ENCODE data around the gene GAN. TPM values are rescaled to one million over a fixed set of nuclear protein-coding genes. Genes with fewer than 3 reads are reported as not detected.

GAN gene
- 10 to 100 TPM; 10.6 to 13.1 TPM for total RNA-seq
- long read RNA-seq, partial matches to known transcripts = 0 of 1 reads
- long read RNA-seq, other reads (novel, unspliced or antisense) = 1 of 1 reads

DNA sequence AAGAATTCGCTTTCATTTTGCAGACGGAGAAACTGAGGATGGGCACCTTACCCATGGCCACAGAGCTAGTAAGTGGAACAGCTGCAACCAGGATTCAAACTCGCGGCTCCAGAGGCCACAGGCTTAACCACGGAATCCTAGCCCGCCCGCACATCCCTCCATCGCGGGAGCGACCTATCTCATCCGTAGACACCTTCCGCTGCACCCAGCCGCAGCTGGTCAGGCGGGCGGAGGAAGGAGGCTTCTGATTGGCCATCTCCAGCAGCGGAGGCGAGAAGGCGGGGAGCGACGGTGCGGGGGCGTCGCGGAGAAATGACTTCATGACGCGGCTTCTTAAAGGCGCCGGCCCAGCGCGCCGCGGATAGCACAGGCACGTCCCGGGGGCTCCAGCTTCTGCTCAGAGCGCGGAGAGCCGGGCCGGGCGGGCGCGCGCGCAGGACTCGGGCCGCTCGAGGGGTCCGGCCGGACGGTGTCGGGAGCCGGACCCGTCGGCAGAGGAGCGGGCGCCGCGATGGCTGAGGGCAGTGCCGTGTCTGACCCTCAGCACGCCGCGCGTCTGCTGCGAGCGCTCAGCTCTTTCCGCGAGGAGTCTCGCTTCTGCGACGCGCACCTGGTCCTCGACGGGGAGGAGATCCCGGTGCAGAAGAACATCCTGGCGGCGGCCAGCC, at the start of gene GAN:
GAN (plus strand) TSS at position 360 of the 668 bp plus-strand sequence; CDS start at position 512, 152 bp downstream.
- intact Hi-C loops (cut with DNase I) = loop anchor here in 1 of 2 donors (1.0 to 10.0 kb wide), 2 partner anchors 77 to 110 kb away; no protein-coding TSS in a partner anchor
- peak; percentile 96 for DNase-seq
- peak; percentile 97 to 99 for ATAC-seq

DNA sequence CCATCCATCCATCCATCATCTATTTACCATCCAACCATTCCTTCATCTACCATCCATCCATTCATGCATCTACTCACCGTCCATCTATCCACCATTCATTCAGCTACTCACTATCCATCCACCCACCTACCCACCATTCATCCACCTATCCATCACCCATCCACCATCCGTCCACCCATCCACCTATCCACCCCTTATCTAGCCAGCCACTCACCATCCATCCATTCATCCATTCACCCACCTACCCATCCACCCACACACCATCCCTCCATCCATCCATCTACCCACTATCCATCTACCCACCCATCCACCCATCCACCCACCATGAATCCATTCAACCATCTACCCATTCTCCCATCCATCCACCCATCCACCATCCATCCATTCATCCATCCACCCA, 49.7 kb upstream of the GAN start:
- DNase-seq (no peak), ATAC-seq (no peak)
- intact Hi-C loops (cut with DNase I) = no loop called here

- DNase-seq = peak; percentile 86
- ATAC-seq = peak; percentile 96 to 97
- intact Hi-C loops (cut with DNase I) = no loop called here
Observed at GRCh38 chr16:81265658-81266451, 48.9 kb upstream of the GAN start.

DNA sequence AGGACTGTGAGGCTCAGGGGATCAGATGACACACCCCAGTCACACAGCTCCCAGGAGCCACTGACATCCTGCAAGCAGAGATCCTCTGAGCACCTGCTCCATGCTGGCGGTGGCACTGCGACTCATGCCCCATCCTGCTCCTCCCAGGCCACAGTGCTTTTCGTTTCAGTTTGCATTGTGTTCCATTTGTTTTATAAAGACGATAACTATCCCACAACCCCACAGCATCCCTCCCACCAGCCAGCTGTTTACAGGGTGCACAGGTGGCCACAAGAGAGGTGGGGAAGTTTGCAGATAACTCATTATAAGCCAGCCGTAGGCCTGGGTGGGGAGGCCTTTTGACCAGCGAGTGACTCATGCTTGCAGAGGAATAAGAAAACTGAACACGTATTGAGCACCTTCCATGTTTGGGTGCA, 48.1 kb upstream of the GAN start:
- intact Hi-C loops (cut with DNase I) = no loop called here
- ATAC-seq = peak; percentile 17 to 20

DNA sequence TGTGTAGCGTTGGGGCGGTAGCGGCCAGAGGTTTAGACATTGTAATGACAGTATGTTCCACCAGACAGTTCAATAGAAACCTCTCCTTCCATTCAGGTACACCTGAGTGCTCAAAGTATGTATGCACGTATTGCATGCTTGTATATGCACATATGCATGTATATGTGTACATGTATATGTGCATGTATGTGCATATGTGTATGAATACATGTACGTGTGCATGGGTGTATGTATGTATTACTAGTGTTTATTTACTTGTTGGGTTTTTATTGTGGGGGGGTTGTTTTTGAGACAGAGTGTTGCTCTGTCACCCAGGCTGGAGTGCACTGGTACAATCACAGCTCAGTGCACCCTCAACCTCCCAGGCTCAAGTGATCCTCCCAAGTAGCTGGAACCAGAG, 46.3 kb upstream of the GAN start:
- no peak for DNase-seq
- ATAC-seq = no peak
- intact Hi-C loops (cut with DNase I) = no loop called here

More for the DNA sequence above, 48.1 kb upstream of the GAN start:
- DNase-seq = no peak

DNA sequence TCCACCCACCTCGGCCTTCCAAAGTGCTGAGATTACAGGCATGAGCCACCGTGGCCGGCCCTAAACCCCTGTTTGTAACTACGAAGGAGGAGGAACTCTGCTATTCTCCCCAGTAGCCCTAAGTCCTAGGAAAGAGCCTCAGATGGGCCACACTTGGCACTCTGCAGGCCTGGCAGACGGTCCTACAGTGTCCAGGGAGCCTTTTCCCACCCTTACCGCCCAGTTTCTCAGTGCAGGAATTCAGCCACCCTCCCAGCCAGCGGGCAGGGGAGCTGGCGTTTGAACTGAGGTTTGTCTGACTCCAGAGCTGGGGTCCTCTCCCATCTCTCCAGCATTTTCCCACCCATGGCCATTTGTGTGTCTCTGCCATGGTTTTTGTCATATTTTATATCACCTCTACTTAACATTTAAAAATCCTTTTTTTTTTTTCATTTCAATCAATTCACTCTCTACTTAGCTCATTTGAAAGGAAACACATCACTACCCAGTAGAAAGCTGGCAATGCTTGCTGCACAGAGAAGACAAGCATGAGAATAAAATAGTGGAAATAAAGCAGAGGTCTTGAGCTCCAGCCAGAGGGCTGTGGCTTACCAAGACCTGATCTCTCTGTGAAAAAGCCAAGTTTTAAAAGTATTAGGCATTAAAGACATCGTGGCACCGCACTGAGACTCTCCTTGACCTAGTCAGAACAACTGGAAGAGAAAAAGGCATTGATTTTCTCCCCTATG, 41.4 kb upstream of the GAN start:
- no peak for ATAC-seq
- intact Hi-C loops (cut with DNase I) = no loop called here

DNA sequence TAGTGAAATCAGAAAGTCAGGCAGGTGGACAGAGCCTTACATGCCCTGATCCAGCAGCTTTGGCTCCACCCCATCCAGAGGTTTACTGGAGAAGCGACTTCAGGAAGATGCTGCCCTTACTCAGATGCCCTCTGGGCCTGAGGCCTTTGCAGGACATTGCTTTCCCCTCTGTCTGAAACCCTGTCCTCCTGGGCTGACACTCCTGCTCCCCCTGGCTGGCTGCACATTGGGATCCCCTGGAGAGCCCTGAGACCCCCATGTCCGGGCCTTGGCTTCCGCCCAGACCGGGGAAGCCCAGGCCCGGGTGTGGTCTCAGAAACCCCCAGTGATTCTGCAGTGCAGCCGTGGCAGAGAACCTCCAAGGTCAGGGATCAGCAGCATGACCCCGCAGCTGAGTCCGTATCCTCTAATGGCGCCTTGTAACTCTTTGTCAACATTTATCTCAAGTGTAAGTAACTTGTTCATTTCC, 39.7 kb upstream of the GAN start:
- ATAC-seq (no peak), DNase-seq (no peak)
- intact Hi-C loops (cut with DNase I) = no loop called here

More for the DNA sequence above, 41.4 kb upstream of the GAN start:
- DNase-seq = no peak

- intact Hi-C loops (cut with DNase I) = no loop called here
- no peak for DNase-seq
- ATAC-seq = no peak
Observed at GRCh38 chr16:81275795-81276194, 39.0 kb upstream of the GAN start.

- intact Hi-C loops (cut with DNase I) = no loop called here
- no peak for DNase-seq
- ATAC-seq = no peak
Observed at GRCh38 chr16:81276323-81276722, 38.4 kb upstream of the GAN start.

DNA sequence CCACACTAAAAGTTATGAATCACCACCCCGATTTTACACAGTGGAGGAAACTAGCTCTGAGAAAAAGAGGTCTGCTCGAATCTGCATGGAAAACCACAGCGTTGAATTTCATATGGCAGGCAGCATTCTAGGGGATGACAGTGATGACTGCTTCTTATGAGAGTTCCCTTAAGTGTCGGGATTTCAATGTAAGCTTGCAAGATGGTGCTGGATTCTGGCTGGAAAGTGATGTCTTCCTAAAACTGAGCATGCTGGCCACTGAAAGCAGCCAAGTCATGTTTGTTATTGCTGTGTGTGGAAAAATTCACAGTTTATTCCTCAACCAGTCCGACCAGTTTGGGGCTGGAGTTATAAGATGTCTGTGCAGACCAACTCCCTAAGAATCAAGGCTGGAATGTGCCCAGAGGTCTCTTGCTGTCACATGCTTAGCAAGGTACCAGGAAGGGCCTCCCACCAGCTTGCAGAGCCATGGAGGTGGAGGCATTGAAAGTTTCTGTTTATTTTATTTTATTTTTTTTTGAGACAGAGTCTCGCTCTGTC, 37.2 kb upstream of the GAN start:
- DNase-seq (no peak), ATAC-seq (no peak)
- intact Hi-C loops (cut with DNase I) = no loop called here

- intact Hi-C loops (cut with DNase I) = no loop called here
- DNase-seq (no peak), ATAC-seq (no peak)
Observed at GRCh38 chr16:81278526-81278925, 36.2 kb upstream of the GAN start.

GRCh38 chr16:81279392-81279791, 35.4 kb upstream of the GAN start:
- DNase-seq (no peak), ATAC-seq (no peak)
- intact Hi-C loops (cut with DNase I) = no loop called here

DNA sequence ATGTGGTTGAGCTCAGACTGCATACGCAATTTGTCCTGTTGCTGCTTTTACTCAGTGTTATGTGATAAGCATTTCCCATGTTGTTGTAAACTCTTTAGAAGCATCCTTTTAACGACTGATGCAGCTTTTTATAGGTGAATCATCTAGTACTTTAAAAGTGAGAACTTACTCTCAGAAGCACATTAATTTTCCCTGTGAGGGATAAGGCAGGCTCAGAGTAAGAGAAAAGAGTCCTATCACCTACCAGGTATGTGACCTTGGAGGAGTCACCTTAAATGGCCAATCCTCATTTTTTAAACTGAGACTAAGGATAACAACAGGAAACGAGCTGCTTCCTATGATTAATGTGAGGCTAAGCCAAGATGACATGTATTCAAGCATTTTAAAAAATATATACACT, 34.4 kb upstream of the GAN start:
- intact Hi-C loops (cut with DNase I) = no loop called here
- ATAC-seq = no peak
- DNase-seq = no peak

DNA sequence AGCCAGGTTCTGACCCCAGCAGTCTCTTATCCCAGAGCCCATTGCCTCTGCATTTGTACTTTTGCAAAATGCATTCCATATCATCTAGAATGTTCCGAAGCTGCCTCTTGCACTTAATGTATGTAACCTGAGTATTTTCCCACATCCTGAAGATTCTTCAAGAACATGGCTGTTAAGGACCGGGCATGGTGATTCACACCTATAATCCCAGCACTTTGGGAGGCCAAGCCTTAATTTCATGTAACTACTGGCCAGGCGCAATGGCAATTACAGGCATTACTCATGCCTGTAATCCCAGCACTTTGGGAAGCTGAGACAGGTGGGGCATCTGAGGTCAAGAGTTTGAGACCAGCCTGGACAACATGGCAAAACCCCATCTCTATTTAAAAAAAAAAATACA, 31.7 kb upstream of the GAN start:
- intact Hi-C loops (cut with DNase I) = no loop called here
- DNase-seq (no peak), ATAC-seq (no peak)

DNA sequence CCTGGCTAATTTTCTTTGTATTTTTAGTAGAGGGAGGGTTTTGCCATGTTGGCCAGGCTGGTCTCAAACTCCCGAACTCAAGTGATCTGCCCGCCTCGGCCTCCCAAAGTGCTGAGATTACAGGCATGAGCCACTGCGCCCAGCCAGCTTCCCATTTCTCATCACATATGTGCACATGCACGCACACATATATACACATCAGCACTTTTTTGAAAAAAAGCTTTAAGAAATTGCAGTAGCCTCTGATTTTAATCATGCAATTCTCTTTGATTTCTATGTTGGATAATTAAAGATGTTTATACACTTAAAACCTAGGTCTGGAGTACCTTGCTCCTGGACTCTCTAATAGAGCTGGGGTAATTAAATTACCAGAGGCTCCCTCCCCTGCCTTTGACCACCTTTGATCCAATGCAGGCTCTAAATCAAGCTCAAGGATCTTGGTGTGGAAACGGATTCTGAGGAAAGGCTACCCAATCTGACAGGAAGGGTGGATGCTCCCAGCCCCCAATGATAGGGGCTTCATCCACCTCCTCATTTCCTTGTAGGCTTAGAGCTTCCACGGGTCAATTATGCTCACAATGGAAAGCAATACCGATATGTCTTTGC, 29.7 kb upstream of the GAN start:
- intact Hi-C loops (cut with DNase I) = no loop called here
- ATAC-seq (no peak), DNase-seq (no peak)

GRCh38 chr16:81286190-81286589, 28.6 kb upstream of the GAN start:
- DNase-seq = no peak
- intact Hi-C loops (cut with DNase I) = no loop called here
- ATAC-seq = no peak

- DNase-seq (no peak), ATAC-seq (no peak)
- intact Hi-C loops (cut with DNase I) = no loop called here
Observed at GRCh38 chr16:81291117-81291516, 23.6 kb upstream of the GAN start.

GRCh38 chr16:81292936-81293335, 21.8 kb upstream of the GAN start:
- DNase-seq = no peak
- ATAC-seq = no peak
- intact Hi-C loops (cut with DNase I) = no loop called here

All from left cardiac atrium (tissue), 4 donors.